Measurements from ENCODE around the gene ADIG.

DNA sequence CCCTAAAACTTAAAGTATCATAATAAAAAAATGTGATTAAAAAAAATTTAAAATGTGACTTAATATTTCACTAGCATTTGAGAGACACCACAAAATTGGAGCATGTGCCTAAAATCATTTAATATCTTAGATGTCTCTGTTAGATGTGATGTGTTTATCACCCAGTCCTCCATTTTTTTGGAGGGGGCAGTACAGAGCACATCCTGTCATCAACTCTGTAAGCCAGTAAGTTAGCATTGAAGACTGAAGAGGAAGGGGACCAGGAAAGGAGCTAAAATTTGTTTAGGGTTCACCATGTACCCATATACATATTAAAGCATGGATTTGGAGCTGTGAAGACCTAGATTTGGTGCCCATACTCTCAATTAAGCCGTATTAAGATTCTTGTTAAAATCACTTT is 30.7 kb upstream of the ADIG start:
- peak; percentile 24 for TF ChIP-seq CTCF (IDR thresholded peaks at IDR 0.05; ENCODE audit: low read depth, low read length)
- no peak for TF ChIP-seq POLR2A (IDR thresholded peaks at IDR 0.05; ENCODE audit: extremely low read depth, insufficient read length)
- TF ChIP-seq MYC (IDR thresholded peaks at IDR 0.05; ENCODE audit: low read depth, low read length): no peak

All from NB4 (cell line).